H1 (cell line): ENCODE results near the gene RNF182. TPM values are rescaled to one million over a fixed set of nuclear protein-coding genes. Genes with fewer than 3 reads are reported as not detected.

Experiments used
- CTCF ChIA-PET: fragments of 300-600 bp; sonication (Branson Sonifier 250); formaldehyde crosslinking; loops from one replicate; lab custom pipeline; 2021; ENCODE audit not compliant: partially characterized antibody; lab: Charles Lee
- POLR2A ChIA-PET: fragments of 300-600 bp; sonication (Branson Sonifier 250); formaldehyde crosslinking; loops from one replicate; lab custom pipeline; 2021; ENCODE audit warnings: inconsistent platforms; ENCODE audit not compliant: partially characterized antibody; lab: Charles Lee
- DNase-seq, 2 experiments: peaks; one replicate each; pipeline versions ENCODE4 v3.0.0 to v3.0.0-alpha.2; 2010 to 2022; ENCODE audit warnings: low spot score in 2 of 2, low read depth in 1 of 2, mixed read lengths in 1 of 2
- FAIRE-seq: peaks from 2 replicates; lab custom pipeline; 2011; peaks lifted over from hg19 to GRCh38; lab: Jason Lieb, UNC
- H2AFZ ChIP-seq: 2 replicates; pipeline ENCODE4 v1.8.1; 2012; ENCODE audit warnings: low read length, inconsistent platforms
- H2AK5ac ChIP-seq: 2 replicates; pipeline ENCODE4 v1.6.1; 2013; ENCODE audit warnings: low read depth, low read length
- H2BK120ac ChIP-seq: replicated peaks from 2 replicates; pipeline ENCODE3; 2013; ENCODE audit warnings: low read depth, low read length, inconsistent platforms
- H2BK12ac ChIP-seq: 2 replicates; pipeline ENCODE4 v1.6.1; 2013; ENCODE audit warnings: low read depth, low read length
- H2BK15ac ChIP-seq: 2 replicates; pipeline ENCODE4 v1.6.1; 2013; ENCODE audit warnings: low read length
- H2BK20ac ChIP-seq: 2 replicates; pipeline ENCODE4 v1.6.1; 2013; ENCODE audit warnings: low read length
- H2BK5ac ChIP-seq: 2 replicates; pipeline ENCODE4 v1.6.1; 2013; ENCODE audit warnings: low read depth, low read length
- H3K14ac ChIP-seq: 2 replicates; pipeline ENCODE4 v1.6.1; 2013; ENCODE audit warnings: inconsistent platforms; ENCODE audit not compliant: insufficient read length
- H3K18ac ChIP-seq: 2 replicates; pipeline ENCODE4 v1.6.1; 2013; ENCODE audit warnings: low read length; ENCODE audit errors: extremely low read depth
- H3K23ac ChIP-seq: 2 replicates; pipeline ENCODE4 v1.6.1; 2013; ENCODE audit warnings: inconsistent platforms; ENCODE audit not compliant: insufficient read length
- H3K23me2 ChIP-seq: 2 replicates; pipeline ENCODE4 v1.6.1; 2013; ENCODE audit warnings: low read depth, low read length
- H3K27ac ChIP-seq: 2 replicates; pipeline ENCODE4 v1.6.1; 2011; ENCODE audit warnings: low read depth, low read length, inconsistent platforms
- H3K27me3 ChIP-seq, 4 experiments: replicated peaks in 1 of 4; 1 replicate in 1 of 4; 2 replicates in 3 of 4; pipeline versions ENCODE4 v1.6.1 to v1.8.1; 2011 to 2013; ENCODE audit warnings: low read length in 3 of 4, mild to moderate bottlenecking in 3 of 4, inconsistent platforms in 2 of 4, mixed read lengths in 2 of 4, moderate library complexity in 1 of 4; ENCODE audit not compliant: control insufficient read depth in 3 of 4, insufficient read depth in 3 of 4; ENCODE audit errors: extremely low read depth in 1 of 4
- H3K36me3 ChIP-seq, 4 experiments: 2 replicates each; pipeline versions ENCODE4 v1.6.1 to v1.8.1; 2011 to 2013; ENCODE audit warnings: mild to moderate bottlenecking in 4 of 4, low read length in 3 of 4, moderate library complexity in 2 of 4, control low read depth in 1 of 4, inconsistent platforms in 1 of 4; ENCODE audit not compliant: insufficient read depth in 4 of 4, control insufficient read depth in 2 of 4
- H3K4ac ChIP-seq: replicated peaks from 2 replicates; pipeline ENCODE3; 2013; ENCODE audit warnings: low read length, low read depth, mixed read lengths, inconsistent platforms; ENCODE audit not compliant: insufficient read length
- H3K4me1 ChIP-seq, 4 experiments: replicated peaks in 1 of 4; 1 replicate in 1 of 4; 2 replicates in 3 of 4; pipeline versions ENCODE4 v1.6.1 to v1.8.1; 2011 to 2013; ENCODE audit warnings: low read length in 3 of 4, inconsistent platforms in 2 of 4, mixed read lengths in 1 of 4; ENCODE audit not compliant: insufficient read depth in 4 of 4, control insufficient read depth in 3 of 4
- H3K4me2 ChIP-seq, 2 experiments: 2 replicates each; pipeline versions ENCODE4 v1.6.1 to v1.8.1; 2011 to 2013; ENCODE audit warnings: low read depth in 2 of 2, low read length in 2 of 2, control low read depth in 1 of 2, inconsistent platforms in 1 of 2, mild to moderate bottlenecking in 1 of 2; ENCODE audit not compliant: insufficient read depth in 1 of 2
- H3K4me3 ChIP-seq, 4 experiments: fragments of 200-600, 300-600 bp in 1 of 4; sonication (generic), shearing (Covaris generic), sonication (Bioruptor Twin) in 1 of 4; 2 replicates each; pipeline versions ENCODE4 v1.5.1 to v1.8.1; 2011 to 2016; ENCODE audit warnings: low read length in 4 of 4, low read depth in 3 of 4, control low read depth in 2 of 4, inconsistent platforms in 2 of 4, mild to moderate bottlenecking in 2 of 4, mixed read lengths in 1 of 4, moderate library complexity in 1 of 4; ENCODE audit not compliant: insufficient read depth in 2 of 4; ENCODE audit errors: extremely low read depth in 1 of 4
- H3K56ac ChIP-seq: replicated peaks from 2 replicates; pipeline ENCODE3; 2013; ENCODE audit warnings: low read depth, mild to moderate bottlenecking, mixed read lengths, low read length, inconsistent platforms; ENCODE audit not compliant: insufficient read length
- H3K79me1 ChIP-seq: 2 replicates; pipeline ENCODE4 v1.6.1; 2013; ENCODE audit warnings: low read depth, low read length, control low read depth
- H3K79me2 ChIP-seq, 2 experiments: 2 replicates each; pipeline versions ENCODE4 v1.6.1 to v1.8.1; 2012 to 2013; ENCODE audit warnings: low read length in 2 of 2, mild to moderate bottlenecking in 2 of 2, inconsistent platforms in 1 of 2; ENCODE audit not compliant: insufficient read depth in 2 of 2, control insufficient read depth in 1 of 2
- H3K9ac ChIP-seq, 4 experiments: replicated peaks in 1 of 4; 1 replicate in 1 of 4; 2 replicates in 3 of 4; pipeline versions ENCODE4 v1.6.1 to v1.8.1; 2011 to 2013; ENCODE audit warnings: low read depth in 3 of 4, low read length in 3 of 4, control low read depth in 2 of 4, mild to moderate bottlenecking in 2 of 4, moderate library complexity in 2 of 4, inconsistent platforms in 1 of 4; ENCODE audit errors: extremely low read depth in 1 of 4
- H3K9me3 ChIP-seq, 2 experiments: 2 replicates each; pipeline versions ENCODE4 v1.6.1 to v1.8.1; 2012 to 2013; ENCODE audit warnings: mild to moderate bottlenecking in 2 of 2, moderate library complexity in 2 of 2, control low read depth in 1 of 2, inconsistent platforms in 1 of 2, low read depth in 1 of 2, low read length in 1 of 2, mixed read lengths in 1 of 2; ENCODE audit not compliant: insufficient read depth in 2 of 2
- H4K20me1 ChIP-seq, 2 experiments: replicated peaks in 1 of 2; 2 replicates each; pipeline versions ENCODE3 to v1.8.1; 2011 to 2013; ENCODE audit warnings: inconsistent platforms in 2 of 2, low read length in 2 of 2, mild to moderate bottlenecking in 1 of 2; ENCODE audit not compliant: insufficient read depth in 2 of 2, control insufficient read depth in 1 of 2
- H4K5ac ChIP-seq: 2 replicates; pipeline ENCODE4 v1.6.1; 2013; ENCODE audit warnings: low read length, low read depth, mixed read lengths, inconsistent platforms; ENCODE audit not compliant: insufficient read length
- H4K8ac ChIP-seq: 2 replicates; pipeline ENCODE4 v1.8.0; 2013; ENCODE audit warnings: mild to moderate bottlenecking, moderate library complexity, low read length, inconsistent platforms; ENCODE audit not compliant: insufficient read depth; ENCODE audit errors: extremely low read depth
- H4K91ac ChIP-seq: replicated peaks from 2 replicates; pipeline ENCODE3; 2013; ENCODE audit warnings: low read length, mixed read lengths, inconsistent platforms; ENCODE audit not compliant: insufficient read length
- GTF2F1 ChIP-seq: IDR thresholded peaks from 2 replicates; pipeline ENCODE4 v1.6.1; 2012; ENCODE audit warnings: low read depth, low read length, improper control_type of control experiment, borderline replicate concordance
- SIN3A ChIP-seq, 2 experiments: IDR thresholded peaks in 1 of 2; conservative IDR thresholded peaks in 1 of 2; 2 replicates each; pipeline ENCODE4 v1.6.1; 2011 to 2012; ENCODE audit warnings: low read length in 2 of 2, improper control_type of control experiment in 1 of 2, low read depth in 1 of 2, mild to moderate bottlenecking in 1 of 2
- SIRT6 ChIP-seq: IDR thresholded peaks from one replicate; pipeline ENCODE4 v1.7.1; 2012; ENCODE audit warnings: low read length, inconsistent platforms
- WGBS, 2 experiments: shearing (Covaris generic) in 1 of 2; methylation state at CpG; one replicate each; pipeline versions ENCODE4 v1.1.6 to v1.1.7; 2013 to 2015; ENCODE audit warnings: low lambda C conversion rate in 2 of 2, mixed read lengths in 2 of 2, inconsistent platforms in 1 of 2, low coverage in 1 of 2, missing lambda C conversion rate in 1 of 2; ENCODE audit not compliant: insufficient replicate concordance in 2 of 2, insufficient coverage in 1 of 2, insufficient read length in 1 of 2; ENCODE audit errors: extremely low coverage in 1 of 2, missing lambda C conversion rate in 1 of 2; 5-methylcytosine and 5-hydroxymethylcytosine counted together
- polyA plus RNA-seq, 7 experiments: library from polyadenylated mRNA; depleted of rRNA in 3 of 7; stranded (reverse) in 5 of 7; unstranded in 2 of 7; fragments of >200 nt in 5 of 7; fragments of 200-250 nt in 2 of 7; gene quantifications; 1 replicate in 5 of 7; 2 replicates in 1 of 7; 4 replicates in 1 of 7; pipeline versions ENCODE4 v1.2.1 to v1.2.3, GENCODE V29; 2011 to 2013; ENCODE audit warnings: missing spikeins in 2 of 7, mixed read lengths in 2 of 7
- total RNA-seq: library from RNA; stranded (reverse); fragmentation: NEBNext Ultra II Directional; extraction: Animal tissue kit (Norgen Biotek cat#: 25700); gene quantifications from 2 replicates; pipeline ENCODE4 v1.2.1, GENCODE V29; 2021

RNF182 gene
- total and polyA plus RNA-seq, 2 of the 8 experiments (the other 6 are each of a cell fraction or from before 2014, with no cell fraction given) = 6.2 to 10.7 TPM

GRCh38 chr6:13978787-13979186, 54.0 kb downstream of the RNF182 start:
- Histone ChIP-seq H3K9ac (no peak overlapping the region), H2AFZ (no peak overlapping the region), H3K14ac (no peak overlapping the region), H2BK120ac (no peak overlapping the region), H3K18ac (no peak overlapping the region), H3K79me1 (no peaks in the 10 kb centered on the region), H4K5ac (no peak overlapping the region), H2BK5ac (no peak overlapping the region), H3K27ac (no peak overlapping the region), H3K56ac (no peak overlapping the region), H3K23ac (no peak overlapping the region), H2AK5ac (no peak overlapping the region), H3K79me2 (no peaks in the 10 kb centered on the region), H4K91ac (no peak overlapping the region), H3K23me2 (no peaks in the 10 kb centered on the region), H2BK20ac (no peak overlapping the region), H4K20me1 (no peaks in the 10 kb centered on the region), H3K9me3 (peaks cover under 1% of the 10 kb centered on the region in 2 experiments; a peak in 1 of 4 replicates), H2BK12ac (no peak overlapping the region; the same call in 1 of the 2 replicates), H3K27me3 (no peaks in the 10 kb centered on the region), H2BK15ac (no peak overlapping the region), H3K4me3 (no peak overlapping the region), H3K36me3 (peaks cover 0 to 5% (median 0%) of the 10 kb centered on the region in 4 experiments; a peak in 3 of 8 replicates), H3K4me2 (no peak overlapping the region), H3K4ac (no peak overlapping the region), H4K8ac (no peak overlapping the region), H3K4me1 (peaks cover 0 to 8% (median 3%) of the 10 kb centered on the region in 4 experiments; a peak in 3 of 7 replicates)
- CTCF ChIA-PET = interaction anchor here (1.1 to 2.0 kb wide), 3 partner anchors 24 to 70 kb away, joined by 3 to 4 read pairs (median 4); no protein-coding TSS in a partner anchor
- TF ChIP-seq GTF2F1 (no peak), SIRT6 (no peak), SIN3A (conservative IDR thresholded peaks at IDR 0.05 in 1 of 2, IDR thresholded peaks at IDR 0.05 in 1 of 2; ENCODE audit: low read depth in 1 of 2, low read length in 2 of 2) (no peak)
- POLR2A ChIA-PET = interaction anchor here (0.6 to 1.4 kb wide), 2 partner anchors 55 to 120 kb away, joined by 3 to 4 read pairs; partner anchors contain the start of gene RNF182
- no peak for FAIRE-seq
- DNase-seq = no peak
- WGBS, 2 experiments = 85% methylated on average over 2 of the region's 2 CpGs; no CpG with 5 or more reads in 1 of the 2 experiments
